HEK293T (cell line): ENCODE data around the gene LST1.

ENCODE experiments used
- CTBP1 ChIP-seq: fragments of 450-650 bp; IDR thresholded peaks from 2 replicates; pipeline ENCODE4 v1.6.1; 2016; ENCODE audit warnings: borderline replicate concordance
- FOXM1 ChIP-seq: fragments of 450-650 bp; IDR thresholded peaks from 2 replicates; pipeline ENCODE4 v1.6.1; 2017; ENCODE audit warnings: mild to moderate bottlenecking, borderline replicate concordance

DNA sequence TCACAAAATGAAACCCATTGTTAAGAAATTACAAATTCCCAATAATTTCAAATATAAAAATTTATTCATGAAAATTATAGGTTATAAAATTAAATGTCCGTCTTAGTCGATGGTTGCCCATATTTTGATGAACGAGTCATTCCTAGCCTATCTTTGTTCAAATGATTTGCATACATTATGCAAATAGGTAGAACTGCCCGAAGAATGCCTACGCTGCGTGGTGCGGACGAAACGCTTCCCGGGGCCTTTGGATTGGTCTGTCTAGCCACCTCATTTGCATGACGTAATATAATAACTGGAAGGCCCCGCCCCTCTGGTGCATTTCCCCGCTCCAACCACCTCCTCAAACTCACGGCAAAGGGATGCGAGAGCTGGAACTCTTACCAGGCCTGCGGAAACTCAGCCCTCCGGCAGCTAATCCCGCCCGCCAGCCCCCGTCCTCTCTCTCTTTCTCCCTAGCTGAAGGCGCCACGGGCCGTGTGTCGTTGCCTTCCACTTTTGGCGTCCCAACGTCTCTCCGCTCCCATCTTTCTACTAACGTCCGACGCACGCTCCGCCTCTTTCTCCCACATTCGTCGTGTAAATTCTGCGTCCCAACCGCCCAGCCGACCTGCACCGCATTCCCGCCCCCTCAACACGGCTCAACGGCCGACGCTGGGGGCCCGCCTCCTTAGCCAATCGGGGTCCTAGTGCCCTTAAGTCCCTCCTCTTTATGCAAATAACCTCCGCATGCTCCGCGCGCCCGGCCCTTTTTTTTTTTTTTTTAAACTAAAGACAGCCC is 33.9 kb downstream of the LST1 start:
- no peak for TF ChIP-seq FOXM1
- TF ChIP-seq CTBP1 = no peak
